OCI-LY1 (cell line): ENCODE data around the gene SKAP1.

Experiments
- H2AFZ ChIP-seq: fragments of 200-600 bp; sonication (generic), shearing (Covaris generic); 2 replicates; pipeline ENCODE4 v1.6.0; 2014; ENCODE audit warnings: antibody characterized with exemption, mild to moderate bottlenecking, low read length
- H3F3A ChIP-seq: fragments of 200-600 bp; sonication (generic), shearing (Covaris generic); 2 replicates; pipeline ENCODE4 v1.6.0; 2014; ENCODE audit warnings: mild to moderate bottlenecking, antibody characterized with exemption, low read length, moderate library complexity; ENCODE audit not compliant: insufficient read depth
- H3K27ac ChIP-seq: fragments of 200-600 bp; sonication (generic); 2 replicates; pipeline ENCODE4 v1.5.1; 2014; ENCODE audit warnings: low read length, mixed run types, mild to moderate bottlenecking, low read depth; ENCODE audit not compliant: poor library complexity, severe bottlenecking
- H3K27me3 ChIP-seq: fragments of 200-600 bp; sonication (generic); 2 replicates; pipeline ENCODE4 v1.6.0; 2014; ENCODE audit warnings: antibody characterized with exemption, mild to moderate bottlenecking, low read length, moderate library complexity; ENCODE audit not compliant: insufficient read depth
- H3K36me3 ChIP-seq: fragments of 200-600 bp; sonication (generic); 2 replicates; pipeline ENCODE4 v1.6.1; 2014; ENCODE audit warnings: mild to moderate bottlenecking, antibody characterized with exemption, low read length, moderate library complexity, mixed read lengths; ENCODE audit not compliant: insufficient read depth
- H3K4me1 ChIP-seq: fragments of 200-600 bp; sonication (generic); 2 replicates; pipeline ENCODE4 v1.5.1; 2014; ENCODE audit warnings: mild to moderate bottlenecking, low read length, moderate library complexity; ENCODE audit not compliant: insufficient read depth, severe bottlenecking
- H3K4me2 ChIP-seq: fragments of 200-600 bp; sonication (generic), shearing (Covaris generic); 2 replicates; pipeline ENCODE4 v1.6.1; 2014; ENCODE audit warnings: low read length
- H3K4me3 ChIP-seq: fragments of 200-600 bp; sonication (generic); 2 replicates; pipeline ENCODE4 v1.5.1; 2014; ENCODE audit warnings: low read length, low read depth, mild to moderate bottlenecking, mixed read lengths; ENCODE audit not compliant: poor library complexity, severe bottlenecking
- H3K79me2 ChIP-seq: fragments of 200-600 bp; shearing (Covaris generic); 2 replicates; pipeline ENCODE4 v1.6.1; 2016; ENCODE audit warnings: mixed run types, low read length, mixed read lengths; ENCODE audit not compliant: insufficient read depth
- H3K9ac ChIP-seq: fragments of 200-600 bp; sonication (generic), shearing (Covaris generic); 2 replicates; pipeline ENCODE4 v1.6.1; 2014; ENCODE audit warnings: mild to moderate bottlenecking, low read length, mixed read lengths
- H3K9me2 ChIP-seq: fragments of 200-600 bp; sonication (generic), shearing (Covaris generic); 2 replicates; pipeline ENCODE4 v1.6.1; 2014; ENCODE audit warnings: low read depth, mild to moderate bottlenecking, low read length, mixed read lengths
- H3K9me3 ChIP-seq: fragments of 200-600 bp; shearing (Covaris generic); 2 replicates; pipeline ENCODE4 v1.6.1; 2014; ENCODE audit warnings: low read length, mixed read lengths
- H4K20me1 ChIP-seq: fragments of 200-600 bp; sonication (generic), shearing (Covaris generic); 2 replicates; pipeline ENCODE4 v1.6.0; 2016; ENCODE audit warnings: mild to moderate bottlenecking, low read length; ENCODE audit not compliant: insufficient read depth
- CTCF ChIP-seq: fragments of 200-600 bp; sonication (generic), shearing (Covaris generic); IDR thresholded peaks from 2 replicates; pipeline ENCODE4 v1.5.1; 2017; ENCODE audit warnings: mild to moderate bottlenecking, antibody characterized with exemption, low read length, moderate library complexity, mixed read lengths
- EZH2 ChIP-seq: fragments of 200-600 bp; sonication (generic), shearing (Covaris generic); IDR thresholded peaks from 2 replicates; pipeline ENCODE4 v1.8.0; 2017; ENCODE audit warnings: borderline replicate concordance, mixed run types, mild to moderate bottlenecking, antibody characterized with exemption, low read length, moderate library complexity, mixed read lengths

SKAP1 gene

GRCh38 chr17:48144976-48145798 is 284.8 kb downstream of the SKAP1 start:
- no peaks in the 10 kb centered on the region for H3F3A ChIP-seq
- no peak overlapping the region for H2AFZ ChIP-seq
- H3K4me3 ChIP-seq, result no peak overlapping the region
- no peaks in the 10 kb centered on the region for H4K20me1 ChIP-seq
- no peak overlapping the region for H3K9ac ChIP-seq
- H3K27me3 ChIP-seq, result no peaks in the 10 kb centered on the region
- no peak overlapping the region for H3K4me2 ChIP-seq
- TF ChIP-seq CTCF (no peak), EZH2 (no peak)
- no peak overlapping the region for H3K27ac ChIP-seq
- H3K9me2 ChIP-seq, result no peaks in the 10 kb centered on the region
- H3K36me3 ChIP-seq, result no peaks in the 10 kb centered on the region
- H3K79me2 ChIP-seq, result no peaks in the 10 kb centered on the region
- H3K9me3 ChIP-seq, result no peaks in the 10 kb centered on the region
- H3K4me1 ChIP-seq, result no peaks in the 10 kb centered on the region

GRCh38 chr17:48144231-48144630 is 285.8 kb downstream of the SKAP1 start:
- Histone ChIP-seq H3K4me2 (no peak overlapping the region), H3K4me3 (no peak overlapping the region), H3K9ac (no peak overlapping the region), H3K9me3 (no peaks in the 10 kb centered on the region), H3K36me3 (no peaks in the 10 kb centered on the region), H3K27ac (no peak overlapping the region), H2AFZ (no peak overlapping the region), H3K27me3 (no peaks in the 10 kb centered on the region), H3F3A (no peaks in the 10 kb centered on the region), H3K79me2 (no peaks in the 10 kb centered on the region), H3K9me2 (no peaks in the 10 kb centered on the region), H4K20me1 (no peaks in the 10 kb centered on the region), H3K4me1 (no peaks in the 10 kb centered on the region)
- TF ChIP-seq CTCF (no peak), EZH2 (no peak)

GRCh38 chr17:48143629-48144028 is 286.4 kb downstream of the SKAP1 start:
- H3K4me1 ChIP-seq, result no peaks in the 10 kb centered on the region
- no peak overlapping the region for H3K4me3 ChIP-seq
- no peak overlapping the region for H3K27ac ChIP-seq
- TF ChIP-seq EZH2, result no peak
- no peaks in the 10 kb centered on the region for H3K9me3 ChIP-seq
- no peak overlapping the region for H3K4me2 ChIP-seq
- H2AFZ ChIP-seq, result no peak overlapping the region
- no peaks in the 10 kb centered on the region for H3K36me3 ChIP-seq
- H3K9ac ChIP-seq, result no peak overlapping the region
- no peaks in the 10 kb centered on the region for H3K9me2 ChIP-seq
- H4K20me1 ChIP-seq, result no peaks in the 10 kb centered on the region
- H3K27me3 ChIP-seq, result no peaks in the 10 kb centered on the region
- no peaks in the 10 kb centered on the region for H3K79me2 ChIP-seq
- no peaks in the 10 kb centered on the region for H3F3A ChIP-seq

GRCh38 chr17:48139944-48140343 is 290.1 kb downstream of the SKAP1 start:
- no peak overlapping the region for H2AFZ ChIP-seq
- H3K9me3 ChIP-seq, result no peaks in the 10 kb centered on the region
- TF ChIP-seq CTCF, result no peak
- no peak for TF ChIP-seq EZH2
- no peaks in the 10 kb centered on the region for H3K36me3 ChIP-seq
- no peak overlapping the region for H3K4me2 ChIP-seq
- no peak overlapping the region for H3K4me3 ChIP-seq
- no peaks in the 10 kb centered on the region for H3K79me2 ChIP-seq
- H3K27me3 ChIP-seq, result no peaks in the 10 kb centered on the region
- no peaks in the 10 kb centered on the region for H3F3A ChIP-seq
- H3K9me2 ChIP-seq, result no peaks in the 10 kb centered on the region
- no peak overlapping the region for H3K27ac ChIP-seq
- H3K4me1 ChIP-seq, result no peaks in the 10 kb centered on the region
- H3K9ac ChIP-seq, result no peak overlapping the region
- H4K20me1 ChIP-seq, result no peaks in the 10 kb centered on the region
